GM23248 (cell line): ENCODE measurements around the gene SARS2. TPM values are rescaled to one million over a fixed set of nuclear protein-coding genes. Genes with fewer than 3 reads are reported as not detected.
"Not testable (repeated sequence)": the region's sequence is repeated elsewhere in the genome, so short reads cannot be mapped to it uniquely, and the experiment has no call there.

ENCODE experiments used
- DNase-seq: peaks from one replicate; pipeline ENCODE4 v3.0.0-alpha.2; 2015
- H2AFZ ChIP-seq: fragments of 200-600 bp; sonication (generic); 2 replicates; pipeline ENCODE4 v1.6.1; 2016; ENCODE audit warnings: antibody characterized with exemption
- H3F3A ChIP-seq: fragments of 200-600 bp; sonication (generic); 2 replicates; pipeline ENCODE4 v1.6.1; 2016; ENCODE audit warnings: mild to moderate bottlenecking, antibody characterized with exemption, mixed run types; ENCODE audit not compliant: insufficient read depth
- H3K27ac ChIP-seq: fragments of 200-600 bp; sonication (generic); 2 replicates; pipeline ENCODE4 v1.5.1; 2016; ENCODE audit warnings: mild to moderate bottlenecking
- H3K27me3 ChIP-seq: fragments of 200-600 bp; sonication (generic); replicated peaks from 2 replicates; pipeline ENCODE4 v1.6.1; 2016; ENCODE audit warnings: mild to moderate bottlenecking; ENCODE audit not compliant: insufficient read depth
- H3K36me3 ChIP-seq: fragments of 200-600 bp; sonication (generic); 2 replicates; pipeline ENCODE4 v1.6.1; 2016; ENCODE audit warnings: low read depth, mild to moderate bottlenecking
- H3K4me1 ChIP-seq: fragments of 200-600 bp; sonication (generic); 2 replicates; pipeline ENCODE4 v1.6.1; 2016; ENCODE audit warnings: mild to moderate bottlenecking; ENCODE audit not compliant: insufficient read depth
- H3K4me2 ChIP-seq: fragments of 200-600 bp; sonication (generic); one replicate; pipeline ENCODE4 v1.6.1; 2016; ENCODE audit warnings: mild to moderate bottlenecking; ENCODE audit not compliant: unreplicated experiment
- H3K4me3 ChIP-seq: fragments of 200-600 bp; sonication (generic); 2 replicates; pipeline ENCODE4 v1.5.1; 2016; ENCODE audit warnings: mild to moderate bottlenecking
- H3K79me2 ChIP-seq: fragments of 200-600 bp; sonication (generic); 2 replicates; pipeline ENCODE4 v1.6.1; 2016; ENCODE audit warnings: mild to moderate bottlenecking; ENCODE audit not compliant: insufficient read depth
- H3K9ac ChIP-seq: fragments of 200-600 bp; sonication (generic); 2 replicates; pipeline ENCODE4 v1.6.1; 2016; ENCODE audit warnings: mild to moderate bottlenecking
- H3K9me2 ChIP-seq: fragments of 200-600 bp; sonication (generic); 2 replicates; pipeline ENCODE4 v1.6.1; 2016; ENCODE audit warnings: mixed run types, mild to moderate bottlenecking, moderate library complexity; ENCODE audit not compliant: insufficient read depth
- H3K9me3 ChIP-seq: fragments of 200-600 bp; sonication (generic); one replicate; pipeline ENCODE4 v1.6.1; 2017; ENCODE audit warnings: low read depth
- H4K20me1 ChIP-seq: fragments of 200-600 bp; sonication (generic); 2 replicates; pipeline ENCODE4 v1.6.0; 2016; ENCODE audit not compliant: insufficient read depth
- EZH2 ChIP-seq: fragments of 200-600 bp; sonication (generic); IDR thresholded peaks from 2 replicates; pipeline ENCODE4 v1.6.1; 2018; ENCODE audit warnings: antibody characterized with exemption, mild to moderate bottlenecking; ENCODE audit not compliant: insufficient read depth, poor library complexity, severe bottlenecking
- EZH2phosphoT487 ChIP-seq: fragments of 200-600 bp; sonication (generic); IDR thresholded peaks from 2 replicates; pipeline ENCODE4 v1.6.1; 2018; ENCODE audit warnings: antibody characterized with exemption, moderate library complexity, mild to moderate bottlenecking, low read depth; ENCODE audit not compliant: insufficient read depth
- WGBS, 2 experiments: methylation state at CpG; one replicate each; pipeline ENCODE4 v1.1.6; 2015 to 2017; ENCODE audit warnings: low lambda C conversion rate in 2 of 2, low coverage in 1 of 2; ENCODE audit errors: missing lambda C conversion rate in 2 of 2; 5-methylcytosine and 5-hydroxymethylcytosine counted together
- in situ Hi-C: fragments of 300-500 bp; cut with MboI; formaldehyde crosslinking; loops from 2 replicates; pipeline ENCODE4 v1.15.0; 2020
- polyA plus RNA-seq: library from polyadenylated mRNA; unstranded; fragments of >200 nt; fragmentation: Nextera tagmentation; extraction: Ambion mirVana; gene quantifications from 2 replicates; pipeline ENCODE4 v1.2.1, GENCODE V29; 2016
- total RNA-seq: library from RNA; depleted of rRNA; stranded (reverse); fragments of >200 nt; shearing (Covaris generic); gene quantifications from 2 replicates; pipeline ENCODE4 v1.2.3, GENCODE V29; 2014

The SARS2 gene
- total and polyA plus RNA-seq, 2 experiments from 2014 or later = 18.4 to 33.2 TPM

DNA sequence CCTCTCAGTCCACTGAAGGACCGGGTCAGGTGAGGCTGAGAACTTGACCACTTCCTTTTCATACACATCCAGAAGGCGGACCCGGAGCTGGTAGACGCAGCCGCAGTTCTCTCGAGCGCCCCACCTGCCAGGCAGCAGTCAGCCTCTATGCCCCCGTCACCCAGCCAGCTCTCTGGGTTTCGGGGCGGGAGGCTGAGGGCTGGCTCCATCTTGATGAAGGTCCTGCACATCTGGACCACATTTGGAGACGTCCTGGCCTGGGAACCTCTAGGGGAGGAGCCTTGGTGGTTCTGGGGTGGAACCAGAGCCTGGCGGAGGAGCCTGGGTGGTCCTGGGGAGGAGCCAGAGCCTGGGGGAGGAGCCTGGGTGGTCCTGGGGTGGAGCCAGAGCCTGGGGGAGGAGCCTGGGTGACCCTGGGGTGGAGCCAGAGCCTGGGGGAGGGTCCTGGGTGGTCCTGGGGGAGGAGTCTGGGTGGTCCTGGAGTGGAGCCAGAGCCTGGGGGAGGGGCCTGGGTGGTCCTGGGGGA is 14.5 kb upstream of the SARS2 start:
- Histone ChIP-seq H4K20me1 (no peaks in the 10 kb centered on the region), H3K9me3 (no peaks in the 10 kb centered on the region), H3K9me2 (no peaks in the 10 kb centered on the region), H3K4me2 (no peak overlapping the region), H3K79me2 (no peaks in the 10 kb centered on the region), H3K27me3 (no peaks in the 10 kb centered on the region), H3F3A (no peaks in the 10 kb centered on the region), H3K4me1 (no peaks in the 10 kb centered on the region), H3K27ac (no peak overlapping the region), H3K9ac (no peak overlapping the region), H2AFZ (no peak overlapping the region), H3K36me3 (peaks cover 6% of the 10 kb centered on the region; the same call in 1 of the 2 replicates), H3K4me3 (no peak overlapping the region)
- WGBS, 2 experiments = 75 to 80% methylated on average over 11 to 12 of the region's 12 CpGs
- in situ Hi-C loops = no loop called here
- DNase-seq = peak; percentile 31
- TF ChIP-seq EZH2phosphoT487 (no peak), EZH2 (no peak)

GRCh38 chr19:38942471-38943181 is 12.1 kb upstream of the SARS2 start:
- H3K36me3 ChIP-seq = peaks cover 6% of the 10 kb centered on the region; the same call in 1 of the 2 replicates
- no peaks in the 10 kb centered on the region for H3K9me2 ChIP-seq
- no peaks in the 10 kb centered on the region for H3K9me3 ChIP-seq
- no peak overlapping the region for H2AFZ ChIP-seq
- H3K9ac ChIP-seq = no peak overlapping the region
- no peaks in the 10 kb centered on the region for H3K79me2 ChIP-seq
- H3K4me3 ChIP-seq = no peak overlapping the region
- H3F3A ChIP-seq = no peaks in the 10 kb centered on the region
- WGBS, 2 experiments = 84 to 87% methylated on average over 20 of the region's 20 CpGs
- DNase-seq = no peak
- H3K4me1 ChIP-seq = no peaks in the 10 kb centered on the region
- no peak overlapping the region for H3K4me2 ChIP-seq
- TF ChIP-seq EZH2 (no peak), EZH2phosphoT487 (no peak)
- no peaks in the 10 kb centered on the region for H4K20me1 ChIP-seq
- in situ Hi-C loops = no loop called here
- no peaks in the 10 kb centered on the region for H3K27me3 ChIP-seq
- no peak overlapping the region for H3K27ac ChIP-seq

- in situ Hi-C loops = no loop called here
- Histone ChIP-seq H3F3A (no peaks in the 10 kb centered on the region), H3K27me3 (no peaks in the 10 kb centered on the region), H4K20me1 (no peaks in the 10 kb centered on the region), H3K9ac (no peak overlapping the region), H3K4me3 (no peak overlapping the region), H3K4me1 (no peaks in the 10 kb centered on the region), H2AFZ (no peak overlapping the region), H3K9me2 (no peaks in the 10 kb centered on the region), H3K9me3 (no peaks in the 10 kb centered on the region), H3K36me3 (peaks cover 6% of the 10 kb centered on the region; the same call in 1 of the 2 replicates), H3K27ac (no peak overlapping the region), H3K4me2 (no peak overlapping the region), H3K79me2 (no peaks in the 10 kb centered on the region)
- 95% methylated on average over 2 of the region's 2 CpGs for WGBS, 2 experiments
- DNase-seq = no peak
- no peak for TF ChIP-seq EZH2phosphoT487
- TF ChIP-seq EZH2 = no peak
Observed at GRCh38 chr19:38941979-38942378, 11.4 kb upstream of the SARS2 start.

DNA sequence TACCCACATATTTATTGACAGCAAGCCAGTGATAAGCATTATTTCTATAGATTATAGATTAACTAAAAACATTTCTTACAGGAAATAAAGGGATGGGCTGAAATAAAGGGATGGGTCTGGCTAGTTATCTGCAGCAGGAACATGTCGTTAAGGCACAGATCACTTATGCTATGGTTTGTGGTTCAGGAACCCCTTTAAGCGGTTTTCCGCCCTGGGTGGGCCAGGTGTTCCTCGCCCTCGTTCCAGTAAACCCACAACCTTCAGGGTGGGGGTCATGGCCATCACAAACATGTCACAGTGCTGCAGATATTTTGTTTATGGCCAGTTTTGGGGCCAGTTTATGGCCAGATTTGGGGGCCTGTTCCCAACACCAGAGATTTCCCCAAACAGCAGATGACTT is 10.9 kb upstream of the SARS2 start:
- H3K9ac ChIP-seq, DNase-seq, H3K27ac ChIP-seq, H3K4me2 ChIP-seq, H3K79me2 ChIP-seq, H3K36me3 ChIP-seq, H3K27me3 ChIP-seq, H4K20me1 ChIP-seq, in situ Hi-C loops, H3K9me2 ChIP-seq, H3K4me1 ChIP-seq, H3F3A ChIP-seq, H2AFZ ChIP-seq, H3K9me3 ChIP-seq, H3K4me3 ChIP-seq: not testable (repeated sequence)
- 92 to 96% methylated on average over 5 of the region's 5 CpGs for WGBS, 2 experiments
